ENCODE results near the gene UBE2S. TPM values are rescaled to one million over a fixed set of nuclear protein-coding genes. Genes with fewer than 3 reads are reported as not detected.

UBE2S gene
- total RNA-seq, 1 experiment from 2014 or later = 587 TPM

GRCh38 chr19:55400281-55401087, 7.1 kb downstream of the UBE2S start:
- DNase-seq (ENCODE audit: low spot score) = no peak
- Histone ChIP-seq H3K4me3 (ENCODE audit: low read depth, low read length, poor library complexity, severe bottlenecking) (no peak overlapping the region), H3K27me3 (replicated peaks; ENCODE audit: insufficient read depth, low read depth, low read length, poor library complexity) (no peaks in the 10 kb centered on the region), H3K9me3 (ENCODE audit: low read depth, low read length, poor library complexity, severe bottlenecking) (no peaks in the 10 kb centered on the region), H3K36me3 (ENCODE audit: insufficient read depth, low read length, poor library complexity, severe bottlenecking) (peaks cover 50% of the 10 kb centered on the region), H3K27ac (ENCODE audit: low read depth, low read length, poor library complexity, severe bottlenecking) (peak overlapping the region; percentile 16), H3K4me1 (ENCODE audit: insufficient read depth, low read length, poor library complexity, severe bottlenecking) (peaks cover 17% of the 10 kb centered on the region)
- TF ChIP-seq EZH2 (IDR thresholded peaks at IDR 0.05; ENCODE audit: borderline replicate concordance, low read depth, low read length, poor library complexity, severe bottlenecking) (no peak), CTCF (conservative IDR thresholded peaks at IDR 0.05; ENCODE audit: low read depth, low read length) (no peak)
- BruUV-seq (replicated peaks) = no TSS peak
- intact Hi-C loops (cut with micrococcal nuclease; ENCODE audit: unreplicated experiment) = no loop called here
- POLR2A ChIA-PET (ENCODE audit: low non-redundant PET) = no interaction called here
- CTCF ChIA-PET = no interaction called here

- H3K4me3 ChIP-seq (ENCODE audit: low read depth, low read length, poor library complexity, severe bottlenecking) = no peak overlapping the region
- intact Hi-C loops (cut with micrococcal nuclease; ENCODE audit: unreplicated experiment) = no loop called here
- POLR2A ChIA-PET (ENCODE audit: low non-redundant PET) = interaction anchor here (1.2 kb wide), 1 partner anchor 59 kb away, joined by 4 read pairs; the partner anchor contains the start of gene KMT5C
- no peak for TF ChIP-seq CTCF (conservative IDR thresholded peaks at IDR 0.05; ENCODE audit: low read depth, low read length)
- no peak for TF ChIP-seq EZH2 (IDR thresholded peaks at IDR 0.05; ENCODE audit: borderline replicate concordance, low read depth, low read length, poor library complexity, severe bottlenecking)
- no peak overlapping the region for H3K27ac ChIP-seq (ENCODE audit: low read depth, low read length, poor library complexity, severe bottlenecking)
- CTCF ChIA-PET = no interaction called here
- H3K4me1 ChIP-seq (ENCODE audit: insufficient read depth, low read length, poor library complexity, severe bottlenecking) = peaks cover 5% of the 10 kb centered on the region
- no TSS peak for BruUV-seq (replicated peaks)
- no peaks in the 10 kb centered on the region for H3K9me3 ChIP-seq (ENCODE audit: low read depth, low read length, poor library complexity, severe bottlenecking)
- no peaks in the 10 kb centered on the region for H3K27me3 ChIP-seq (replicated peaks; ENCODE audit: insufficient read depth, low read depth, low read length, poor library complexity)
- DNase-seq (ENCODE audit: low spot score) = no peak
- H3K36me3 ChIP-seq (ENCODE audit: insufficient read depth, low read length, poor library complexity, severe bottlenecking) = peaks cover 31% of the 10 kb centered on the region
These were observed 9.2 kb downstream of the UBE2S start for GRCh38 chr19:55398200-55398925.

GRCh38 chr19:55392820-55393761, 14.5 kb downstream of the UBE2S start:
- ChIA-PET POLR2A (ENCODE audit: low non-redundant PET) (interaction anchor here (0.7 kb wide), 1 partner anchor 326 kb away, joined by 8 read pairs; no protein-coding TSS in a partner anchor), CTCF (no interaction called here)
- H3K4me1 ChIP-seq (ENCODE audit: insufficient read depth, low read length, poor library complexity, severe bottlenecking) = peaks cover 13% of the 10 kb centered on the region
- no peak overlapping the region for H3K4me3 ChIP-seq (ENCODE audit: low read depth, low read length, poor library complexity, severe bottlenecking)
- no TSS peak for BruUV-seq (replicated peaks)
- H3K9me3 ChIP-seq (ENCODE audit: low read depth, low read length, poor library complexity, severe bottlenecking) = no peaks in the 10 kb centered on the region
- DNase-seq (ENCODE audit: low spot score) = no peak
- no peak overlapping the region for H3K27ac ChIP-seq (ENCODE audit: low read depth, low read length, poor library complexity, severe bottlenecking)
- H3K27me3 ChIP-seq (replicated peaks; ENCODE audit: insufficient read depth, low read depth, low read length, poor library complexity) = no peaks in the 10 kb centered on the region
- peaks cover 20% of the 10 kb centered on the region for H3K36me3 ChIP-seq (ENCODE audit: insufficient read depth, low read length, poor library complexity, severe bottlenecking)
- no peak for TF ChIP-seq CTCF (conservative IDR thresholded peaks at IDR 0.05; ENCODE audit: low read depth, low read length)
- TF ChIP-seq EZH2 (IDR thresholded peaks at IDR 0.05; ENCODE audit: borderline replicate concordance, low read depth, low read length, poor library complexity, severe bottlenecking) = no peak
- intact Hi-C loops (cut with micrococcal nuclease; ENCODE audit: unreplicated experiment) = no loop called here

Data from A673 (cell line).